ENCODE data around the gene KCTD12. TPM values are rescaled to one million over a fixed set of nuclear protein-coding genes. Genes with fewer than 3 reads are reported as not detected.

The KCTD12 gene
- polyA plus RNA-seq, 1 donor (not counting 4 experiments of a cell fraction or from before 2014, with no cell fraction given) = 18.9 TPM

GRCh38 chr13:76913898-76914297 is 27.7 kb upstream of the KCTD12 start:
- Histone ChIP-seq H3K4me2 (ENCODE audit: control insufficient read depth, extremely low read depth, insufficient read depth, low read depth, low read length) (no peak overlapping the region), H3K4me3 (ENCODE audit: control insufficient read depth in 2 of 3, extremely low read depth in 1 of 3, insufficient read depth in 2 of 3, low read depth in 1 of 3, low read length in 3 of 3) (no peak overlapping the region), H3K4me1 (ENCODE audit: control insufficient read depth, extremely low read depth, insufficient read depth, low read length) (no peaks in the 10 kb centered on the region), H2AFZ (ENCODE audit: control insufficient read depth, low read length) (no peak overlapping the region), H4K20me1 (ENCODE audit: control insufficient read depth, extremely low read depth, insufficient read depth, low read length) (no peaks in the 10 kb centered on the region), H3K9ac (ENCODE audit: control insufficient read depth, extremely low read depth, insufficient read depth, low read length) (no peak overlapping the region), H3K27me3 (ENCODE audit: control insufficient read depth, extremely low read depth, insufficient read depth, low read length) (no peaks in the 10 kb centered on the region), H3K79me2 (ENCODE audit: control insufficient read depth, insufficient read depth, low read length) (no peaks in the 10 kb centered on the region), H3K9me3 (ENCODE audit: control insufficient read depth, low read depth, low read length) (no peaks in the 10 kb centered on the region), H3K36me3 (ENCODE audit: control insufficient read depth in 2 of 2, extremely low read depth in 1 of 2, insufficient read depth in 2 of 2, low read length in 2 of 2) (no peaks in the 10 kb centered on the region), H3K9me1 (ENCODE audit: control insufficient read depth, extremely low read depth, insufficient read depth, low read length) (no peaks in the 10 kb centered on the region), H3K27ac (ENCODE audit: control insufficient read depth, insufficient read depth, low read length) (no peak overlapping the region)
- dilution Hi-C loops (cut with MboI; ENCODE audit: extremely low pct_ligation_motif_present, low sequenced_read_pairs) = no loop called here
- no peak for DNase-seq (ENCODE audit: low read depth, low spot score)
- TF ChIP-seq CTCF (optimal IDR thresholded peaks at IDR 0.05 in 1 of 3, IDR thresholded peaks at IDR 0.05 in 1 of 3, conservative IDR thresholded peaks at IDR 0.05 in 1 of 3; ENCODE audit: extremely low read depth in 1 of 3, insufficient read depth in 2 of 3, low read length in 3 of 3) (no peak), EZH2 (IDR thresholded peaks at IDR 0.05; ENCODE audit: low read length) (no peak)
- no peak for FAIRE-seq

- FAIRE-seq (no peak), DNase-seq (ENCODE audit: low read depth, low spot score) (no peak)
- no peak overlapping the region for H3K9ac ChIP-seq (ENCODE audit: control insufficient read depth, extremely low read depth, insufficient read depth, low read length)
- no peak for TF ChIP-seq EZH2 (IDR thresholded peaks at IDR 0.05; ENCODE audit: low read length)
- no peak for TF ChIP-seq CTCF (optimal IDR thresholded peaks at IDR 0.05 in 1 of 3, IDR thresholded peaks at IDR 0.05 in 1 of 3, conservative IDR thresholded peaks at IDR 0.05 in 1 of 3; ENCODE audit: extremely low read depth in 1 of 3, insufficient read depth in 2 of 3, low read length in 3 of 3)
- no peaks in the 10 kb centered on the region for H3K36me3 ChIP-seq (ENCODE audit: control insufficient read depth in 2 of 2, extremely low read depth in 1 of 2, insufficient read depth in 2 of 2, low read length in 2 of 2)
- no peaks in the 10 kb centered on the region for H3K27me3 ChIP-seq (ENCODE audit: control insufficient read depth, extremely low read depth, insufficient read depth, low read length)
- no peak overlapping the region for H2AFZ ChIP-seq (ENCODE audit: control insufficient read depth, low read length)
- no peaks in the 10 kb centered on the region for H3K9me1 ChIP-seq (ENCODE audit: control insufficient read depth, extremely low read depth, insufficient read depth, low read length)
- no peaks in the 10 kb centered on the region for H3K9me3 ChIP-seq (ENCODE audit: control insufficient read depth, low read depth, low read length)
- H4K20me1 ChIP-seq (ENCODE audit: control insufficient read depth, extremely low read depth, insufficient read depth, low read length) = no peaks in the 10 kb centered on the region
- no peaks in the 10 kb centered on the region for H3K79me2 ChIP-seq (ENCODE audit: control insufficient read depth, insufficient read depth, low read length)
- no peak overlapping the region for H3K27ac ChIP-seq (ENCODE audit: control insufficient read depth, insufficient read depth, low read length)
- no peak overlapping the region for H3K4me3 ChIP-seq (ENCODE audit: control insufficient read depth in 2 of 3, extremely low read depth in 1 of 3, insufficient read depth in 2 of 3, low read depth in 1 of 3, low read length in 3 of 3)
- dilution Hi-C loops (cut with MboI; ENCODE audit: extremely low pct_ligation_motif_present, low sequenced_read_pairs) = no loop called here
- no peak overlapping the region for H3K4me2 ChIP-seq (ENCODE audit: control insufficient read depth, extremely low read depth, insufficient read depth, low read depth, low read length)
- H3K4me1 ChIP-seq (ENCODE audit: control insufficient read depth, extremely low read depth, insufficient read depth, low read length) = no peaks in the 10 kb centered on the region
Observed at GRCh38 chr13:76912476-76912875, 26.3 kb upstream of the KCTD12 start.
